Measurements from ENCODE around the gene PIP4K2C.

DNA sequence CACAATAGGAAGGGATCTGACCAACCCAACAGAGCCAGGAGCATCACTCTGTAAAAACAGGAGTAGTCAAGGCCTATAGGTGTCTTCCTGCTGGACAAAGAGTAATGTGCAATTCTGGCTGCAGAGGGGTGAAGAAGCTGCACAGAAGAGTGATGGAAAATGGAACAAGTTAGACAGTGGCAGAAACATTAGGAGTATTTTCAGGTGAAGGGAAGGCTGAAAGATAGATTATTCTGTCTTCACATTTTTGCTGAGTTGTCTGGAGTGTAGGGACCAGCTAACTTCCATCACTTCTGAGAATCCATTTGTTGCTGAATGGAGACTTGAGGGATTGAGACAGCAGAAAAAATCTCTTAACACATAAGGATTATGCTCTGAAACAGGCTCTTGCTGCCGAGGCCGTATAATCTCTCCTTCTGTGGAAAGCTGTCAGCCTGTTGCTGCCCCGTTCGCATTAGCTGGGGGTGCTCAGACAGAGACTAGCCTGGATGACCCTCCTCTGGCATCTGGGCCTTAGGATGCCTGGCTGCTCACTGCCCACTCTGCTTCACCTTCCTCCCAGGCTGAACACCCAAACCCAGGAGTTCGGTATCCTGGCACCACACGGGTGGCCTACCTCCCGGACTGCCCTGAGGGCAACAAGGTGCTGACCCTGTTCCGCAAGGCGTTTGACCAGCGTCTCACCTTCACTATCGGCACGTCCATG, 17.1 kb downstream of the PIP4K2C start:
- TF ChIP-seq, protein P1, sequence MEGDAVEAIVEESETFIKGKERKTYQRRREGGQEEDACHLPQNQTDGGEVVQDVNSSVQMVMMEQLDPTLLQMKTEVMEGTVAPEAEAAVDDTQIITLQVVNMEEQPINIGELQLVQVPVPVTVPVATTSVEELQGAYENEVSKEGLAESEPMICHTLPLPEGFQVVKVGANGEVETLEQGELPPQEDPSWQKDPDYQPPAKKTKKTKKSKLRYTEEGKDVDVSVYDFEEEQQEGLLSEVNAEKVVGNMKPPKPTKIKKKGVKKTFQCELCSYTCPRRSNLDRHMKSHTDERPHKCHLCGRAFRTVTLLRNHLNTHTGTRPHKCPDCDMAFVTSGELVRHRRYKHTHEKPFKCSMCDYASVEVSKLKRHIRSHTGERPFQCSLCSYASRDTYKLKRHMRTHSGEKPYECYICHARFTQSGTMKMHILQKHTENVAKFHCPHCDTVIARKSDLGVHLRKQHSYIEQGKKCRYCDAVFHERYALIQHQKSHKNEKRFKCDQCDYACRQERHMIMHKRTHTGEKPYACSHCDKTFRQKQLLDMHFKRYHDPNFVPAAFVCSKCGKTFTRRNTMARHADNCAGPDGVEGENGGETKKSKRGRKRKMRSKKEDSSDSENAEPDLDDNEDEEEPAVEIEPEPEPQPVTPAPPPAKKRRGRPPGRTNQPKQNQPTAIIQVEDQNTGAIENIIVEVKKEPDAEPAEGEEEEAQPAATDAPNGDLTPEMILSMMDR (IDR thresholded peaks at IDR 0.05; ENCODE audit: low read length) = no peak
- no peak for TF ChIP-seq EZH2 (optimal IDR thresholded peaks at IDR 0.05; ENCODE audit: low read depth, low read length)

All from MM.1S (cell line).